GM12878 (cell line): ENCODE results near the gene MOB2. TPM values are rescaled to one million over a fixed set of nuclear protein-coding genes. Genes with fewer than 3 reads are reported as not detected.

Experiments
- ATAC-seq: fragments of 200-7000 bp; cut with Tn5 transposase; 3 replicates; pipeline ENCODE4 v1.9.1; 2020; ENCODE audit warnings: mild to moderate bottlenecking, moderate library complexity
- BruUV-seq: library from RNA; stranded (reverse); fragments of 400-500 nt; replicated peaks from 2 replicates; lab custom pipeline; 2021; lab: Mats Ljungman, UMichigan
- CTCF ChIA-PET: fragments of 300-600 bp; sonication (Branson Sonifier 250); formaldehyde crosslinking; extraction: SDS; loops from one replicate; lab custom pipeline; 2021; ENCODE audit warnings: inconsistent platforms; lab: Yijun Ruan, JAX
- POLR2A ChIA-PET: fragments of 350-600 bp; formaldehyde crosslinking; extraction: SDS; loops from one replicate; lab custom pipeline; 2021; ENCODE audit warnings: inconsistent platforms; lab: Charles Lee
- RAD21 ChIA-PET: fragments of 300-600 bp; sonication (Branson Sonifier 250); formaldehyde crosslinking; loops from one replicate; lab custom pipeline; 2023; ENCODE audit warnings: antibody characterized with exemption; ENCODE audit not compliant: unreplicated experiment; lab: Charles Lee
- SMC1A ChIA-PET: fragments of 300-600 bp; sonication (Branson Sonifier 250); formaldehyde crosslinking; loops from one replicate; lab custom pipeline; 2023; ENCODE audit not compliant: unreplicated experiment, uncharacterized antibody; lab: Charles Lee
- DNase-seq: peaks from one replicate; pipeline ENCODE4 v3.0.0-alpha.2; 2011; ENCODE audit warnings: low read depth, low spot score
- FAIRE-seq: peaks from 3 replicates; lab custom pipeline; 2011; peaks lifted over from hg19 to GRCh38; lab: Jason Lieb, UNC
- H2AFZ ChIP-seq: 2 replicates; pipeline ENCODE4 v1.6.0; 2011; ENCODE audit warnings: low read depth, low read length, control low read depth; ENCODE audit not compliant: control insufficient read depth
- H3K27ac ChIP-seq: 2 replicates; pipeline ENCODE4 v1.5.1; 2011; ENCODE audit warnings: control low read depth; ENCODE audit not compliant: control insufficient read depth, insufficient read depth
- H3K27me3 ChIP-seq, 2 experiments: replicated peaks in 1 of 2; 2 replicates each; pipeline versions ENCODE4 v1.6.0 to v1.6.1; 2011; ENCODE audit warnings: low read length in 1 of 2; ENCODE audit not compliant: control insufficient read depth in 2 of 2, insufficient read depth in 2 of 2
- H3K36me3 ChIP-seq, 2 experiments: 2 replicates each; pipeline ENCODE4 v1.5.1; 2011; ENCODE audit warnings: low read length in 1 of 2; ENCODE audit not compliant: control insufficient read depth in 2 of 2, insufficient read depth in 2 of 2
- H3K4me1 ChIP-seq: 2 replicates; pipeline ENCODE4 v1.6.1; 2011; ENCODE audit warnings: mild to moderate bottlenecking, low read length, moderate library complexity, mixed read lengths; ENCODE audit not compliant: control insufficient read depth, insufficient read depth
- H3K4me2 ChIP-seq: 2 replicates; pipeline ENCODE4 v1.6.0; 2011; ENCODE audit warnings: control low read depth; ENCODE audit not compliant: control insufficient read depth, insufficient read depth
- H3K4me3 ChIP-seq: fragments of 200-600 bp; sonication (generic); 2 replicates; pipeline ENCODE4 v1.5.1; 2016
- H3K79me2 ChIP-seq: 2 replicates; pipeline ENCODE4 v1.6.0; 2011; ENCODE audit warnings: low read length; ENCODE audit not compliant: control insufficient read depth, insufficient read depth
- H3K9ac ChIP-seq: 2 replicates; pipeline ENCODE4 v1.8.0; 2011; ENCODE audit warnings: low read length, control low read depth, mixed read lengths; ENCODE audit not compliant: control insufficient read depth, insufficient read depth
- H3K9me3 ChIP-seq: replicated peaks from 3 replicates; pipeline ENCODE4 v1.5.1; 2011; ENCODE audit warnings: mild to moderate bottlenecking, low read length; ENCODE audit not compliant: control insufficient read depth, insufficient read depth
- H4K20me1 ChIP-seq: 2 replicates; pipeline ENCODE4 v1.6.0; 2011; ENCODE audit not compliant: control insufficient read depth, insufficient read depth
- ATF2 ChIP-seq: IDR thresholded peaks from 2 replicates; pipeline ENCODE4 v1.6.1; 2012; ENCODE audit warnings: low read length, inconsistent platforms
- BCL3 ChIP-seq: IDR thresholded peaks from 2 replicates; pipeline ENCODE4 v1.6.1; 2011; ENCODE audit warnings: borderline replicate concordance, low read depth, mild to moderate bottlenecking, moderate library complexity, low read length; ENCODE audit not compliant: insufficient read depth, poor library complexity, severe bottlenecking
- BHLHE40 ChIP-seq, 2 experiments: fragments of 450-650 bp in 1 of 2; IDR thresholded peaks; 2 replicates each; pipeline ENCODE4 v1.6.1; 2011 to 2017; ENCODE audit warnings: low read depth in 2 of 2, borderline replicate concordance in 1 of 2, improper control_type of control experiment in 1 of 2, low read length in 1 of 2, mild to moderate bottlenecking in 1 of 2
- CHD2 ChIP-seq: IDR thresholded peaks from 2 replicates; pipeline ENCODE4 v1.6.1; 2011; ENCODE audit warnings: low read depth, low read length, improper control_type of control experiment, borderline replicate concordance
- CREB1 ChIP-seq: IDR thresholded peaks from 2 replicates; pipeline ENCODE4 v1.6.1; 2012; ENCODE audit warnings: low read depth, mild to moderate bottlenecking, inconsistent platforms
- JUND ChIP-seq: IDR thresholded peaks from 2 replicates; pipeline ENCODE4 v1.6.1; 2012; ENCODE audit warnings: low read depth, mild to moderate bottlenecking, low read length, improper control_type of control experiment, moderate library complexity
- LARP7 ChIP-seq: fragments of 450-650 bp; IDR thresholded peaks from 2 replicates; pipeline ENCODE4 v1.6.1; 2017; ENCODE audit warnings: mild to moderate bottlenecking
- MTA2 ChIP-seq: fragments of 450-650 bp; IDR thresholded peaks from 2 replicates; pipeline ENCODE4 v1.6.1; 2016; ENCODE audit warnings: low read depth, mild to moderate bottlenecking, moderate library complexity
- MYC ChIP-seq: IDR thresholded peaks from 2 replicates; pipeline ENCODE4 v1.6.1; 2011; ENCODE audit warnings: mild to moderate bottlenecking, low read length, moderate library complexity, inconsistent platforms; ENCODE audit not compliant: insufficient read depth, insufficient replicate concordance, insufficient read length, severe bottlenecking
- NFIC ChIP-seq: IDR thresholded peaks from 2 replicates; pipeline ENCODE4 v1.6.1; 2012; ENCODE audit warnings: low read depth, mild to moderate bottlenecking, inconsistent platforms, low read length, moderate library complexity
- NFXL1 ChIP-seq: fragments of 450-650 bp; IDR thresholded peaks from 2 replicates; pipeline ENCODE4 v1.6.1; 2017; ENCODE audit warnings: antibody characterized with exemption, mild to moderate bottlenecking, borderline replicate concordance
- PKNOX1 ChIP-seq: fragments of 450-650 bp; IDR thresholded peaks from 2 replicates; pipeline ENCODE4 v1.6.1; 2016; ENCODE audit warnings: mild to moderate bottlenecking
- RCOR1 ChIP-seq: conservative IDR thresholded peaks from 2 replicates; pipeline ENCODE4 v1.6.1; 2012; ENCODE audit warnings: low read depth, low read length, improper control_type of control experiment
- STAT1 ChIP-seq: fragments of 450-650 bp; conservative IDR thresholded peaks from 2 replicates; pipeline ENCODE4 v1.6.1; 2014; ENCODE audit warnings: antibody characterized with exemption, mild to moderate bottlenecking
- WGBS: methylation state at CpG from one replicate; pipeline ENCODE4 v1.1.6; 2016; ENCODE audit warnings: low lambda C conversion rate; ENCODE audit not compliant: insufficient replicate concordance, insufficient coverage; ENCODE audit errors: missing lambda C conversion rate; 5-methylcytosine and 5-hydroxymethylcytosine counted together
- in situ Hi-C: fragments of 300-500 bp; cut with MboI; formaldehyde crosslinking; loops from 9 replicates; pipeline ENCODE4 v1.14.3; 2018; ENCODE audit warnings: mixed read lengths
- intact Hi-C: fragments of 100-400 bp; cut with micrococcal nuclease; formaldehyde crosslinking; loops from one replicate; pipeline ENCODE4 v1.14.2; 2022; ENCODE audit not compliant: unreplicated experiment
- polyA plus RNA-seq, 11 experiments: library from polyadenylated mRNA; depleted of rRNA in 4 of 11; unstranded in 6 of 11; stranded (reverse) in 5 of 11; fragments of >200 nt; fragmentation: Nextera tagmentation in 4 of 11; fragmentation: Illumina TruSeq in 1 of 11; extraction: Ambion mirVana in 4 of 11; extraction: Trizol in 1 of 11; gene quantifications; 1 replicate in 1 of 11; 2 replicates in 10 of 11; pipeline versions ENCODE4 v1.2.1 to v1.2.3, GENCODE V29; 2011 to 2016; ENCODE audit warnings: inconsistent platforms in 2 of 11, missing spikeins in 2 of 11, low read depth in 1 of 11
- total RNA-seq, 4 experiments: library from RNA; depleted of rRNA in 3 of 4; stranded (reverse); fragments of >200 nt in 3 of 4; fragmentation: Illumina TruSeq in 1 of 4; extraction: Trizol in 1 of 4; gene quantifications; 2 replicates each; pipeline versions ENCODE4 v1.2.1 to v1.2.3, GENCODE V29; 2013 to 2021

MOB2 gene
- total and polyA plus RNA-seq, 10 of the 15 experiments (the other 5 are each of a cell fraction or from before 2014, with no cell fraction given), result 0.10 to 34.6 (median 15.5) TPM

DNA sequence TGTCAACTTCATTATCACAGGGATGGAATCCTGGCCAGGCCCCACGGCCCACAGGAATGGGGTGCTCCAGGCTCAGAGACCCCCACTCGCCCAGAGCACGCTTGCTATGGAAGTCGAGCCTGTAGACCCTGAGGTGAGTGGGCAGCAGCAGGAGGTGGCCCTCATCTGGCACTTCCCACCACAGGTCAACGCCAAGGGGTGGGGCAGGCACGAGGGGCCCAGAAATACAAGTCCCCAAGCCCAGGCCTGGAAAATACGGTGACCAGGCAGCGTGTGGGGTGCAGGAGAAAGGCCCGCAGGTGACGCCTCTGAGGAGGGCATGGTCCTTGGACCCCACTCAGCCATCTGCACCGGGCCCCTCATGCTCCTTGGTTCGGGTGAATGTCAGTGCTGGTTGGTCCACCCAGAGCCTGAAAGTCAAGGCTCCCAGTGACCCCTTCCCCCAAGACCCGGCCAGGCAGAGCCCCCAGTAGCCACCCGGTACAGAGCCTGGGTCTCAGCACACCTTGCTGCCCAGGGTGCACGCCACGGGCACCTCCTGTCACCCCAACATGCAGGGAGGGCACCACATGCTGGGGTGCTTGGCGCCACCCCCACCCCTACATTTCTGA lies 2.4 kb downstream of the MOB2 start:
- SMC1A ChIA-PET, result no interaction called here
- Histone ChIP-seq H3K36me3 (peaks cover 0 to 5% of the 10 kb centered on the region in 2 experiments; a peak in 2 of 4 replicates), H3K27ac (no peak overlapping the region), H4K20me1 (no peaks in the 10 kb centered on the region; the same call in 1 of the 2 replicates), H2AFZ (no peak overlapping the region), H3K79me2 (no peaks in the 10 kb centered on the region; the same call in none of the 2 replicates)
- in situ Hi-C loops (no loop called here), intact Hi-C loops (no loop called here)
- POLR2A ChIA-PET, result no interaction called here
- BruUV-seq, result no TSS peak
- no peak for ATAC-seq
- WGBS, result 85% methylated on average over 17 of the region's 17 CpGs
- RAD21 ChIA-PET, result no interaction called here
- CTCF ChIA-PET, result no interaction called here
- no peak for TF ChIP-seq JUND
- no peak for TF ChIP-seq STAT1
- TF ChIP-seq LARP7, result no peak
- TF ChIP-seq ATF2, result no peak
- no peak for TF ChIP-seq MTA2
- no peak for TF ChIP-seq RCOR1
- TF ChIP-seq NFXL1, result no peak
- no peak for TF ChIP-seq NFIC
- no peak for TF ChIP-seq BHLHE40 (IDR thresholded peaks at IDR 0.05; ENCODE audit: borderline replicate concordance in 1 of 2, low read depth in 2 of 2, low read length in 1 of 2)
- no peak for TF ChIP-seq CREB1
- no peak for TF ChIP-seq CHD2
- no peak for TF ChIP-seq BCL3
- no peak for TF ChIP-seq MYC
- no peak for TF ChIP-seq PKNOX1
- TF ChIP-seq, all 136 proteins: peak for 0
- no peak overlapping the region for H3K9ac ChIP-seq
- FAIRE-seq (no peak), DNase-seq (no peak)
- no peak overlapping the region for H3K4me2 ChIP-seq
- no peaks in the 10 kb centered on the region for H3K9me3 ChIP-seq
- H3K27me3 ChIP-seq, result no peaks in the 10 kb centered on the region
- peaks cover 7% of the 10 kb centered on the region for H3K4me1 ChIP-seq
- H3K4me3 ChIP-seq, result no peak overlapping the region
